DND-41 (cell line): ENCODE measurements around the gene BAIAP2L2.

Source experiments
- ATAC-seq: fragments of 200-7000 bp; cut with Tn5 transposase; 3 replicates; pipeline ENCODE4 v1.9.1; 2021; ENCODE audit warnings: low read depth; ENCODE audit not compliant: insufficient read depth
- DNase-seq: peaks from one replicate; pipeline ENCODE4 v3.0.0-alpha.2; 2020
- H2AFZ ChIP-seq: 2 replicates; pipeline ENCODE4 v1.6.0; 2012; ENCODE audit warnings: low read depth, low read length
- H3K27ac ChIP-seq: 2 replicates; pipeline ENCODE4 v1.5.1; 2012; ENCODE audit warnings: low read length, inconsistent platforms
- H3K27me3 ChIP-seq: fragments of 200-600 bp; sonication (generic); 2 replicates; pipeline ENCODE4 v1.6.0; 2012; ENCODE audit warnings: low read length, mild to moderate bottlenecking, inconsistent platforms; ENCODE audit not compliant: insufficient read depth, poor library complexity
- H3K36me3 ChIP-seq: 2 replicates; pipeline ENCODE4 v1.5.1; 2012; ENCODE audit warnings: low read length, inconsistent platforms; ENCODE audit not compliant: insufficient read depth
- H3K4me1 ChIP-seq: 2 replicates; pipeline ENCODE4 v1.5.1; 2012; ENCODE audit warnings: mild to moderate bottlenecking, low read length; ENCODE audit not compliant: insufficient read depth
- H3K4me2 ChIP-seq: 2 replicates; pipeline ENCODE4 v1.6.0; 2012; ENCODE audit warnings: mild to moderate bottlenecking, moderate library complexity, low read length, inconsistent platforms; ENCODE audit not compliant: insufficient read depth
- H3K4me3 ChIP-seq, 2 experiments: fragments of 200-600 bp in 1 of 2; shearing (Covaris generic) in 1 of 2; 2 replicates each; pipeline ENCODE4 v1.5.1; 2012 to 2016; ENCODE audit warnings: inconsistent platforms in 2 of 2, low read length in 2 of 2, mild to moderate bottlenecking in 2 of 2, low read depth in 1 of 2, moderate library complexity in 1 of 2
- H3K79me2 ChIP-seq: 2 replicates; pipeline ENCODE4 v1.6.0; 2012; ENCODE audit warnings: low read length, inconsistent platforms; ENCODE audit not compliant: insufficient read depth
- H3K9ac ChIP-seq: 2 replicates; pipeline ENCODE4 v1.6.0; 2012; ENCODE audit warnings: low read depth, mild to moderate bottlenecking, inconsistent platforms, low read length, moderate library complexity
- H3K9me3 ChIP-seq: 2 replicates; pipeline ENCODE4 v1.5.1; 2012; ENCODE audit warnings: low read length, moderate library complexity, mild to moderate bottlenecking, inconsistent platforms; ENCODE audit not compliant: insufficient read depth, severe bottlenecking
- H4K20me1 ChIP-seq: 2 replicates; pipeline ENCODE4 v1.6.0; 2012; ENCODE audit warnings: low read length; ENCODE audit not compliant: insufficient read depth
- EZH2 ChIP-seq: IDR thresholded peaks from 3 replicates; pipeline ENCODE4 v1.6.1; 2012; ENCODE audit warnings: borderline replicate concordance, low read depth, mild to moderate bottlenecking, moderate library complexity, low read length, inconsistent platforms; ENCODE audit not compliant: severe bottlenecking
- TF ChIP-seq, protein P1 (sequence below): IDR thresholded peaks from 2 replicates; pipeline ENCODE4 v1.5.1; 2012; ENCODE audit warnings: borderline replicate concordance, low read length, moderate library complexity, mild to moderate bottlenecking; ENCODE audit not compliant: poor library complexity, severe bottlenecking; ENCODE audit errors: extremely low read depth

BAIAP2L2 gene

DNA sequence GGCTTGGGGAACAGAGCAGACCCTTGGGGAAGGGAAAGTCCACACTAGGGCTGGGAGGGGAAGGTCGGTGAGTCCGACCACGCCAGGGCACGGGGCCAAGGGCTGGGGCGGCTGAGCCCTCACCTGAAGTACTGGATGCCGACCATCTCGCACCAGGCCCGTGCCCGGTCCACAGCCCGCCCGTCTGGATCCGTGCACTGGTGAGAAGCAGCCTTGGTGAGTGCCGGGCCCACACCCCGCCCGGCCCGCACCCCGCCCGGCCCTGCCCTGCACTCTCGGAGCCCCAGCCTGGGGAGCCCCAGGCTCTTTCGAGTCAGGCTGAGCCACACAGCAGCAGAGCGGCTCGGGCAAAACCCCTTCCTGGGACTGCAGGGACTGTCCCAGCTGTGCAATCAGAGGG, 1.9 kb upstream of the BAIAP2L2 start:
- no peak overlapping the region for H3K4me2 ChIP-seq

DNA sequence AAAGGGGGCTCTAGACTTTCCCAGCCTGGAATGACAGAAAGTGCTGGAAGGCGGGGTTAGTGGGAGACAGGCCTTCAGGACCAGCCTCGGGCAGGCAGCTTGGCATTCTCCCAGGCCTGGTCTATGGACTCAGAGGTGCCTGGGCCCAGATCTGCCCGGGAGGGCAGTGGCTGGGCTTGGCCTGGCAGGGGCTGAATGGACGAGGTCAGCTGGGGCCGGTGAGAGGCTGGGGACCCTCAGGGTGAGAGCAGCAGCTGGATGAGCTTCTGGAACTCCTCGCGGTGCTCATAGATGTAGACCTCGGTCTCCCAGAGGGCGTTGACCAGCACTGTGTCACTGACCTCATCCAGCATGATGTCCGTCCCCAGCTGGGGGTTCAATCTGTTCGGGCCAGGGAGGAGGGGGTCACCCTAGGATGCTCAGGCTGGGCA, 1.5 kb upstream of the BAIAP2L2 start:
- no peak overlapping the region for H3K4me2 ChIP-seq
- no peaks in the 10 kb centered on the region for H4K20me1 ChIP-seq
- DNase-seq (no peak), ATAC-seq (no peak)
- no peaks in the 10 kb centered on the region for H3K9me3 ChIP-seq
- H2AFZ ChIP-seq, result no peak overlapping the region
- no peak overlapping the region for H3K9ac ChIP-seq
- H3K4me3 ChIP-seq, result no peak overlapping the region
- no peak overlapping the region for H3K27ac ChIP-seq
- no peaks in the 10 kb centered on the region for H3K79me2 ChIP-seq
- no peaks in the 10 kb centered on the region for H3K27me3 ChIP-seq
- peaks cover 38% of the 10 kb centered on the region for H3K36me3 ChIP-seq
- no peak for TF ChIP-seq EZH2
- TF ChIP-seq, protein P1, sequence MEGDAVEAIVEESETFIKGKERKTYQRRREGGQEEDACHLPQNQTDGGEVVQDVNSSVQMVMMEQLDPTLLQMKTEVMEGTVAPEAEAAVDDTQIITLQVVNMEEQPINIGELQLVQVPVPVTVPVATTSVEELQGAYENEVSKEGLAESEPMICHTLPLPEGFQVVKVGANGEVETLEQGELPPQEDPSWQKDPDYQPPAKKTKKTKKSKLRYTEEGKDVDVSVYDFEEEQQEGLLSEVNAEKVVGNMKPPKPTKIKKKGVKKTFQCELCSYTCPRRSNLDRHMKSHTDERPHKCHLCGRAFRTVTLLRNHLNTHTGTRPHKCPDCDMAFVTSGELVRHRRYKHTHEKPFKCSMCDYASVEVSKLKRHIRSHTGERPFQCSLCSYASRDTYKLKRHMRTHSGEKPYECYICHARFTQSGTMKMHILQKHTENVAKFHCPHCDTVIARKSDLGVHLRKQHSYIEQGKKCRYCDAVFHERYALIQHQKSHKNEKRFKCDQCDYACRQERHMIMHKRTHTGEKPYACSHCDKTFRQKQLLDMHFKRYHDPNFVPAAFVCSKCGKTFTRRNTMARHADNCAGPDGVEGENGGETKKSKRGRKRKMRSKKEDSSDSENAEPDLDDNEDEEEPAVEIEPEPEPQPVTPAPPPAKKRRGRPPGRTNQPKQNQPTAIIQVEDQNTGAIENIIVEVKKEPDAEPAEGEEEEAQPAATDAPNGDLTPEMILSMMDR, result no peak
- H3K4me1 ChIP-seq, result no peaks in the 10 kb centered on the region

More for the DNA sequence above, 1.9 kb upstream of the BAIAP2L2 start:
- peaks cover 38% of the 10 kb centered on the region for H3K36me3 ChIP-seq
- no peaks in the 10 kb centered on the region for H4K20me1 ChIP-seq
- no peaks in the 10 kb centered on the region for H3K9me3 ChIP-seq
- ATAC-seq (no peak), DNase-seq (no peak)
- no peaks in the 10 kb centered on the region for H3K27me3 ChIP-seq
- H2AFZ ChIP-seq, result no peak overlapping the region
- no peak overlapping the region for H3K27ac ChIP-seq
- H3K79me2 ChIP-seq, result no peaks in the 10 kb centered on the region
- H3K4me1 ChIP-seq, result no peaks in the 10 kb centered on the region
- TF ChIP-seq EZH2, result no peak
- TF ChIP-seq, protein P1, result no peak
- no peak overlapping the region for H3K4me3 ChIP-seq
- H3K9ac ChIP-seq, result no peak overlapping the region

DNA sequence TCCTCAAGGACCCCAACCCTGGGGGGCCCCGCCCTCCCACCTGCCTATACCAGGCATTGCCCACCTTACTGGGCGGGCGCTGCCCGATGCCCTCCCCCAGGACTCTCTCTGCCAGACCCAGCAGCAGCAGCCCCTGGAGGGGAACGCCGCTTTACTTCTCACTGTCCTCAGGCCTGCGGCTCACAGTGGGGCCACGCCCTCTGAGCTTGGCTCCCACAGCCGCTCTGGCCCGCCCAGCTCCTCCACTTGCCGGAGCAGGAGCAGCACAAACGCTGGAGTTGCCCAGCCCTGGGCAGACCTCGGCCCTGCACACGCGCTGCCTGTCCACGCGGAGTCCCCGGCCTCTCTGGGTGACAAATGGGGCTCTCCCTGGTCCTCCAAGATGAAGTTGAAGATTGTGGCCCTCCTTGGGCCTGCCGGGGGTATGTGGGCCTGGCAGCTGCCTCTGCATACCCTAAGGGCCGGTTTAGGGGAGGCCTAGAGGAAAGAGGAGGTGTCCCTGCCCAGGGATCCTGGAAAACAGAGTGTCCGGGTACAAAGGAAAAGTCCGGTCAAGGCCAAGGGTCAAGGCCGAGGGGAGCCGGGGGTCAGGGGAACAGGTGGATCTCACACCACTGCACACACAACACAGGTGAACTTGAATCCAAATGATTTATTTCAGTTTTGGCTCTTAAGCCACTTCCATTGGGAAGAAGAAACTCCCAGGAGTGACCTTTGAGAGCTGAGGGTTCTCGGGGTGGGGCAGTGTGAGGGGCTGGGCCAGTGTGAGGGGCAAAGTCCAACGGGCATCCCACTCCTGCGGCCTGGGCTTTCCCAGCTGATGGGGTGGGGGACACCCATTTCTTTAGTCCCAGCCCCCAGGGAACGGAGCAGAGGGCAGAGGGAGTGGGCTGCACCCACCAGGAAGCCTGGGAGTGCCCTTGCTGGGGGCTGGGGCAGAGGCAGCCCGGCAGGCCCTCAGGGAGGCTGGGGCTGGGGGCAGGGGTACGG, 674 bp upstream of the BAIAP2L2 start:
- Histone ChIP-seq H3K27me3 (no peaks in the 10 kb centered on the region), H3K4me1 (no peaks in the 10 kb centered on the region), H3K9ac (no peak overlapping the region), H3K27ac (no peak overlapping the region), H2AFZ (no peak overlapping the region), H3K9me3 (no peaks in the 10 kb centered on the region), H4K20me1 (no peaks in the 10 kb centered on the region), H3K79me2 (no peaks in the 10 kb centered on the region), H3K36me3 (peaks cover 37% of the 10 kb centered on the region), H3K4me2 (no peak overlapping the region), H3K4me3 (no peak overlapping the region)
- ATAC-seq (no peak), DNase-seq (no peak)
- TF ChIP-seq, protein P1, result no peak
- no peak for TF ChIP-seq EZH2
